Spleen (tissue), 7 donors: Measurements from ENCODE around the gene KIAA1217.

Source experiments
- CTCF ChIP-seq, 11 experiments: fragments of 200-600 bp in 7 of 11; fragments of 450-650 bp in 4 of 11; sonication (generic) in 4 of 11; IDR thresholded peaks in 8 of 11; conservative IDR thresholded peaks in 3 of 11; 1 replicate in 7 of 11; 2 replicates in 4 of 11; pipeline versions ENCODE4 v1.4.0 to v1.8.0; 2016 to 2021; ENCODE audit warnings: antibody characterized with exemption in 11 of 11, inconsistent platforms in 4 of 11, mild to moderate bottlenecking in 1 of 11
- POLR2AphosphoS5 ChIP-seq, 3 donors: sonication (generic); formaldehyde crosslinking; IDR thresholded peaks; one replicate each; pipeline ENCODE4 v1.5.1; 2017; ENCODE audit warnings: antibody characterized with exemption in 3 of 3
- donor health status: DM: no; HTN: no; CAD: no; lungs with moderate emphysema.
- donor health status: DM: no; HTN: no; CAD: no.
- donor health status: DM: no; HTN: no; CAD: no.

GRCh38 chr10:24407928-24408327, 199.0 kb downstream of the KIAA1217 start:
- TF ChIP-seq CTCF (IDR thresholded peaks at IDR 0.05 in 8 of 11, conservative IDR thresholded peaks at IDR 0.05 in 3 of 11) (no peak), POLR2AphosphoS5 (IDR thresholded peaks at IDR 0.05) (no peak)
